ENCODE data around the gene DOCK3.

Gene DOCK3

DNA sequence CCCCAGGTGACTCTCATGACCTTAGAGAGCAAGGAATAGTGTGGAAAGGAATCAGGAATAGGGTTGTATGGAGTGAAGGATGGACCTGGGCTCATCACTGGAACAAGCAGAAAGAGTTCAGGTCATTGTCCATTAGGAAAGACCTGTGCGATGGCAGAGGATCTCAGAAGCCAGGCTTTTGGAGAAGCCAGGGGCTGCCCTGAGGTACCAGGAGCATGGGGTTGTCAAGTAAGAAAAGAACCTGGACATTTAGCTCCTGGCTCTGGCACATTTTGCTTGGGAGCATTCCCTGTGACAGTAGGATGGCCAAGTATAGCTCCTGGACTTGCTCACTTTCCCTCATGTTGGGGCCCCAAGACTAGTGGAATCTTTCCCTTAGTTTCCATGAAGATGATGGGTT is 657.4 kb downstream of the DOCK3 start:
- Histone ChIP-seq H3K27me3 (ENCODE audit: insufficient read depth, poor library complexity, severe bottlenecking) (no peaks in the 10 kb centered on the region), H3K4me3 (replicated peaks; ENCODE audit: insufficient read depth, low read length) (no peak overlapping the region), H3K27ac (replicated peaks) (no peak overlapping the region)
- TF ChIP-seq POLR2AphosphoS5 (IDR thresholded peaks at IDR 0.05; ENCODE audit: low read depth) (no peak), SPI1 (IDR thresholded peaks at IDR 0.05; ENCODE audit: borderline replicate concordance, low read depth) (no peak), REST (IDR thresholded peaks at IDR 0.05; ENCODE audit: insufficient replicate concordance, low read depth) (no peak), GABPA (IDR thresholded peaks at IDR 0.05; ENCODE audit: low read depth) (no peak)
- TF ChIP-seq, protein P1, sequence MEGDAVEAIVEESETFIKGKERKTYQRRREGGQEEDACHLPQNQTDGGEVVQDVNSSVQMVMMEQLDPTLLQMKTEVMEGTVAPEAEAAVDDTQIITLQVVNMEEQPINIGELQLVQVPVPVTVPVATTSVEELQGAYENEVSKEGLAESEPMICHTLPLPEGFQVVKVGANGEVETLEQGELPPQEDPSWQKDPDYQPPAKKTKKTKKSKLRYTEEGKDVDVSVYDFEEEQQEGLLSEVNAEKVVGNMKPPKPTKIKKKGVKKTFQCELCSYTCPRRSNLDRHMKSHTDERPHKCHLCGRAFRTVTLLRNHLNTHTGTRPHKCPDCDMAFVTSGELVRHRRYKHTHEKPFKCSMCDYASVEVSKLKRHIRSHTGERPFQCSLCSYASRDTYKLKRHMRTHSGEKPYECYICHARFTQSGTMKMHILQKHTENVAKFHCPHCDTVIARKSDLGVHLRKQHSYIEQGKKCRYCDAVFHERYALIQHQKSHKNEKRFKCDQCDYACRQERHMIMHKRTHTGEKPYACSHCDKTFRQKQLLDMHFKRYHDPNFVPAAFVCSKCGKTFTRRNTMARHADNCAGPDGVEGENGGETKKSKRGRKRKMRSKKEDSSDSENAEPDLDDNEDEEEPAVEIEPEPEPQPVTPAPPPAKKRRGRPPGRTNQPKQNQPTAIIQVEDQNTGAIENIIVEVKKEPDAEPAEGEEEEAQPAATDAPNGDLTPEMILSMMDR (IDR thresholded peaks at IDR 0.05; ENCODE audit: insufficient read depth, low read length) = no peak
- DNase-seq (ENCODE audit: low read depth in 1 of 2, low spot score in 1 of 2) = no peak

DNA sequence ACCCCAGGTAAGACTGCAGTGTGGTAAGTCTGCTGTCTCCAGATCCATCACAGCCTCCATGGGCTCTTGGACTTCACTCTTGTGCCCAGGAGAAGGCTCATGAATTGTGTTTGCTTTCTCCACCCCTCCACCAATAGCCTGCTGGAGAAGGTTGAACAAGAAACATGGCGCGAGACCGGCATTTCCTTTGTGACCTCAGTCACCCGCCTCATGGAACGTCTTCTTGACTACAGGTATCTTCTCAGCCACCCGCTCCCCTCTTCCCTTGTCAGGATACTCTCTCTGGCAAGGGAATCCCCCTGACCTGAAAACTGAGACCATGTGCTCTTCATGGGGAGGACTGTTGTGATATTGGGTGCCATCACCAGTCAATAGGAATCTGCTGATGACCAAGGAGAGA is 658.3 kb downstream of the DOCK3 start:
- no peaks in the 10 kb centered on the region for H3K27me3 ChIP-seq (ENCODE audit: insufficient read depth, poor library complexity, severe bottlenecking)
- TF ChIP-seq SPI1 (IDR thresholded peaks at IDR 0.05; ENCODE audit: borderline replicate concordance, low read depth) (no peak), GABPA (IDR thresholded peaks at IDR 0.05; ENCODE audit: low read depth) (no peak), POLR2AphosphoS5 (IDR thresholded peaks at IDR 0.05; ENCODE audit: low read depth) (no peak), REST (IDR thresholded peaks at IDR 0.05; ENCODE audit: insufficient replicate concordance, low read depth) (no peak)
- TF ChIP-seq, protein P1 (IDR thresholded peaks at IDR 0.05; ENCODE audit: insufficient read depth, low read length) = no peak
- no peak overlapping the region for H3K27ac ChIP-seq (replicated peaks)
- no peak for DNase-seq (ENCODE audit: low read depth in 1 of 2, low spot score in 1 of 2)
- no peak overlapping the region for H3K4me3 ChIP-seq (replicated peaks; ENCODE audit: insufficient read depth, low read length)

DNA sequence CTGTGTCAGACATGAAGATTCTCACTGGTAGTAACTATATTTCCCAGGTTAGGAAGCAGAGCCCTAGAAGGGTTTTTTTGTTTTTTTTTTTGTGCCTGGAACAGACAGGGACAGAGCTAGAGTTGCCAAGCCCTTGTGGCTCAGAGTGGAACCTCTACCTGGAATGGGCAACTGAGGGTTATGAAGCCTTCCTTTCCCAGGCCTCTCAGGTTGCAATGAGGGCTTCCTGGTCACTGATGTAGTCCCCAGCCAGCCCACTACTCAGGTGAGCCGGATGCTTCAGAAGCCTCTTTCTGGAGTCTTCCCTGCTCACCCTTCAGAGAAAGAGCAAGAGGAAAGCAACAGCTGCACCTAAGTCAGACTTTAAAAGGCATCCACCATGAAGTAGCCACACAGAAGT is 661.5 kb downstream of the DOCK3 start:
- H3K27ac ChIP-seq (replicated peaks) = no peak overlapping the region
- TF ChIP-seq GABPA (IDR thresholded peaks at IDR 0.05; ENCODE audit: low read depth) (no peak), REST (IDR thresholded peaks at IDR 0.05; ENCODE audit: insufficient replicate concordance, low read depth) (no peak), SPI1 (IDR thresholded peaks at IDR 0.05; ENCODE audit: borderline replicate concordance, low read depth) (no peak), POLR2AphosphoS5 (IDR thresholded peaks at IDR 0.05; ENCODE audit: low read depth) (no peak)
- TF ChIP-seq, protein P1 (IDR thresholded peaks at IDR 0.05; ENCODE audit: insufficient read depth, low read length) = no peak
- no peak overlapping the region for H3K4me3 ChIP-seq (replicated peaks; ENCODE audit: insufficient read depth, low read length)
- no peak for DNase-seq (ENCODE audit: low read depth in 1 of 2, low spot score in 1 of 2)
- H3K27me3 ChIP-seq (ENCODE audit: insufficient read depth, poor library complexity, severe bottlenecking) = peaks cover 3% of the 10 kb centered on the region

All from HL-60 (cell line).